ENCODE results near the gene PIK3CB. TPM values are rescaled to one million over a fixed set of nuclear protein-coding genes. Genes with fewer than 3 reads are reported as not detected.
"Not testable (repeated sequence)": the region's sequence is repeated elsewhere in the genome, so short reads cannot be mapped to it uniquely, and the experiment has no call there.

PIK3CB gene
- total RNA-seq, 2 donors from 2014 or later: 22.8 to 42.7 TPM

DNA sequence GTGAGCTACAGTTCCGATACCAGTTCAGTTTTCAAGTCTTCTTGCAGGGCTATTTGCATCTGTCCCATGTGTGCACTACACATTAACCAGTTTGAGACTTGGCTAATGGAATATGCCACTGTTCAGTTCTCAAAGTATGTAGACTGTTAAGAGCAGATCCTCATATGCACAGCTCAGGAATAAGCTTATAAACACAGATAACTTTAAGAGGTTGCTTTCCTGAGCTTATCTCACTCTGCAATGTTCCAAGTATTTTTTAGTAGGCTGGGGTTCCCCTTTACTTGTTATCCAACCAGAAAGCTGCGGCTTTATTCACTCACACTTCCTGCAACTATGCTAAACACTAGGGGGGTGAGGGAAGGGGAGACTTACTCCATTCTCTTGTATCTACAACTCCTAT is 108.7 kb downstream of the PIK3CB start:
- not testable (repeated sequence) for H3K9me3 Mint-ChIP-seq; DNase-seq (ENCODE audit: low spot score); H3K36me3 Mint-ChIP-seq; H3K4me3 Mint-ChIP-seq; H3K27me3 Mint-ChIP-seq
- H3K27ac Mint-ChIP-seq: peak overlapping the region in 1 of 2 donors; percentile 67
- ATAC-seq: peak; percentile 31 to 73
- H3K4me1 Mint-ChIP-seq (ENCODE audit: low read depth in 2 of 2): peaks cover 19 to 21% of the 10 kb centered on the region in 2 donors

- Mint-ChIP-seq H3K27ac (peak overlapping the region in 1 of 2 donors; percentile 67), H3K36me3 (peaks cover 4% of the 10 kb centered on the region), H3K27me3 (no peaks in the 10 kb centered on the region), H3K4me3 (no peak overlapping the region), H3K4me1 (ENCODE audit: low read depth in 2 of 2) (peaks cover 19 to 27% of the 10 kb centered on the region in 2 donors), H3K9me3 (no peaks in the 10 kb centered on the region)
- ATAC-seq: no peak
- no peak for DNase-seq (ENCODE audit: low spot score)
These were observed 109.6 kb downstream of the PIK3CB start for GRCh38 chr3:138725116-138725515.

DNA sequence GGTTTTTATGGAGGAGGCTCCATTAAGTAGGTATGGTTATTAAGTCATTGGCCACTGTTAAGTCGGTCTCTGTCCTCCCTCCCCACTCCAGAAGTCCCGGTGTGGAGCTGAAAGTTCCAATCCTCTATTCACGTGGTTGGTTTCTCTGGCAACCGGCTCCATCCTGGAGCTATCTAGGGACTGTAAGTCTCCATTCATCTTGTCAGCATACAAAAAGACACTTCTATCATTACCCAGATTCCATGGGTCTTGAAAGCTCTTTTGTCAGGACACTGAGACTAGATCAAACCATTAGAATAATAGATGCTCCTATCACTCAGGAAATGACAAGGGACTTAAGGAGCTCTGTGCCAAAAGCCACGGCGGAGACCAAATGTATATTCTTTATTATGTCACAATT is 110.3 kb downstream of the PIK3CB start:
- Mint-ChIP-seq H3K4me1 (ENCODE audit: low read depth in 2 of 2) (peaks cover 19 to 31% of the 10 kb centered on the region in 2 donors), H3K27me3 (no peaks in the 10 kb centered on the region), H3K27ac (no peak overlapping the region), H3K4me3 (no peak overlapping the region), H3K36me3 (peaks cover 4% of the 10 kb centered on the region), H3K9me3 (no peaks in the 10 kb centered on the region)
- ATAC-seq (no peak), DNase-seq (ENCODE audit: low spot score) (no peak)

- H3K27ac Mint-ChIP-seq: peak overlapping the region; percentile 36 to 72
- peak in 1 of 2 donors; percentile 78 for ATAC-seq
- H3K9me3 Mint-ChIP-seq: no peaks in the 10 kb centered on the region
- no peaks in the 10 kb centered on the region for H3K27me3 Mint-ChIP-seq
- H3K4me1 Mint-ChIP-seq (ENCODE audit: low read depth in 2 of 2): peaks cover 16 to 29% of the 10 kb centered on the region in 2 donors
- H3K4me3 Mint-ChIP-seq: peak overlapping the region; percentile 47
- DNase-seq (ENCODE audit: low spot score): no peak
- peaks cover 6% of the 10 kb centered on the region for H3K36me3 Mint-ChIP-seq
These were observed 115.9 kb downstream of the PIK3CB start for GRCh38 chr3:138718849-138719248.

DNA sequence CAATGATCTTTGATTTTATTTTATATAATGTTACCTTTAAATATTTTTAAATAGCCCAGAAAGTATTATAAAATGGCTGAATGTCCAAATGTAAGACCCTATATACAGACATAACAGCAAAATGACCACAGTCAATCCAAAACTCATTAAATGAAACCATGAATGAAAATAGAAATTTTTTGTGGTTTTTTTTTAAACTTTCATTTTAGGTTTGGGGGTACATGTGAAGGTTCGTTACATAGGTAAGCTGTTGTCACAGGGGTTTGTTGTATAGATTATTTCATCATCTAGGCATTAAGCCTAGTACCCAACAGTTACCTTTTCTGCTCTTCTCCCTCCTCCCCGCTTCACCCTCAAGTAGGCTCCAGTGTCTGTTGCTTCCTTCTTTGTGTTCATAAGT is 117.4 kb downstream of the PIK3CB start:
- H3K27me3 Mint-ChIP-seq: no peaks in the 10 kb centered on the region
- peaks cover 13 to 26% of the 10 kb centered on the region in 2 donors for H3K4me1 Mint-ChIP-seq (ENCODE audit: low read depth in 2 of 2)
- ATAC-seq: no peak
- H3K9me3 Mint-ChIP-seq: no peaks in the 10 kb centered on the region
- no peak overlapping the region for H3K4me3 Mint-ChIP-seq
- peak overlapping the region in 1 of 2 donors; percentile 24 for H3K27ac Mint-ChIP-seq
- H3K36me3 Mint-ChIP-seq: peaks cover 6% of the 10 kb centered on the region
- DNase-seq (ENCODE audit: low spot score): no peak

GRCh38 chr3:138712086-138712485 is 122.6 kb downstream of the PIK3CB start:
- DNase-seq (ENCODE audit: low spot score) (no peak), ATAC-seq (no peak)
- Mint-ChIP-seq H3K4me3 (no peak overlapping the region), H3K36me3 (peaks cover 6% of the 10 kb centered on the region), H3K9me3 (no peaks in the 10 kb centered on the region), H3K27ac (no peak overlapping the region), H3K4me1 (ENCODE audit: low read depth in 2 of 2) (peaks cover 0 to 3% of the 10 kb centered on the region in 2 donors), H3K27me3 (no peaks in the 10 kb centered on the region)

GRCh38 chr3:138705675-138706074 is 129.1 kb downstream of the PIK3CB start:
- Mint-ChIP-seq H3K27ac (no peak overlapping the region), H3K9me3 (no peaks in the 10 kb centered on the region), H3K27me3 (no peaks in the 10 kb centered on the region), H3K4me3 (no peak overlapping the region), H3K4me1 (ENCODE audit: low read depth in 2 of 2) (no peaks in the 10 kb centered on the region), H3K36me3 (peaks cover 6% of the 10 kb centered on the region)
- ATAC-seq (no peak), DNase-seq (ENCODE audit: low spot score) (no peak)

GRCh38 chr3:138696666-138697370 is 137.9 kb downstream of the PIK3CB start:
- DNase-seq (ENCODE audit: low spot score) (no peak), ATAC-seq (no peak)
- H3K4me1 Mint-ChIP-seq (ENCODE audit: low read depth in 2 of 2): no peaks in the 10 kb centered on the region
- no peak overlapping the region for H3K27ac Mint-ChIP-seq
- no peak overlapping the region for H3K4me3 Mint-ChIP-seq
- H3K36me3 Mint-ChIP-seq: no peaks in the 10 kb centered on the region
- H3K9me3 Mint-ChIP-seq: no peaks in the 10 kb centered on the region
- H3K27me3 Mint-ChIP-seq: no peaks in the 10 kb centered on the region

- Mint-ChIP-seq H3K36me3 (no peaks in the 10 kb centered on the region), H3K4me3 (no peak overlapping the region), H3K9me3 (no peaks in the 10 kb centered on the region), H3K27me3 (no peaks in the 10 kb centered on the region), H3K4me1 (ENCODE audit: low read depth in 2 of 2) (peaks cover 0 to 8% of the 10 kb centered on the region in 2 donors), H3K27ac (no peak overlapping the region)
- ATAC-seq (no peak), DNase-seq (ENCODE audit: low spot score) (no peak)
These were observed 140.3 kb downstream of the PIK3CB start for GRCh38 chr3:138694287-138695007.

DNA sequence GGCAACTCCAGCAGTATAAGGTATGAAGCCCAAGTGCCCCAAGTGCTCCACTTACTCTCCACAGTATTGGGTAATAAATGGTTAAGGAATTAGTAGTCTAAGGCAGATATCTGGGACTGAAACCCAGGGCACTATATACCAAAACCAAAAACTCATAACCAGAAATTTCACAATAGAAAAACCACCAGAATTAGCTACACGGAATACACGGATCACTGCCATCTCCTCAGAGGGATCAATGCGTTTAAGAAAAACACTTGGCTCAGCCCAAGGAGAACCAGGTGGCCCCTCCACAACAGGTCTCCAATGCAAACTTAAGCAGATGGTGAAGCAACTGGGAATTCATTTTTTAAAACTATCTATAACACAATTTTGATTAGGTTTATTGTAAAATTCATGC is 142.6 kb downstream of the PIK3CB start:
- Mint-ChIP-seq H3K9me3 (no peaks in the 10 kb centered on the region), H3K36me3 (no peaks in the 10 kb centered on the region), H3K27ac (peak overlapping the region in 1 of 2 donors; percentile 70), H3K4me3 (no peak overlapping the region), H3K4me1 (ENCODE audit: low read depth in 2 of 2) (peaks cover 15 to 18% of the 10 kb centered on the region in 2 donors), H3K27me3 (no peaks in the 10 kb centered on the region)
- DNase-seq (ENCODE audit: low spot score) (no peak), ATAC-seq (peak in 1 of 2 donors; percentile 57)

DNA sequence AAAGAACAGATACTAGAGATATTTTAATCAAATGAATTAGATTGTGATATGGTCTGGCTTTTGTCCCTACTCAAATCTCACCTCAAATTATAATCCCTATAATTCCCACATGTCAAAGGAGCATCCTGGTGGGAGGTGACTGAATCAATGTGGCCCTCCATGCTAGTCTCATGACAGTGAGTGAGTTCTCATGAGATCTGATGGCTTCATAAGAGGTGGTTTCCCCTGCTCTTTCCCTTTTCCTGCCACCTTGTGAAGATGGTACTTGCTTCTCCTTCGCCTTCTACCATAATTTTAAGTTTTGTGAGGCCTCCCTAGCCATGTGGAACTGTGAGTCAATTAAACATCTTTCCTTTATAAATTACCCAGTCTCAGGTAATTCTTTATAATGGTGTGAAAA is 143.4 kb downstream of the PIK3CB start:
- H3K27me3 Mint-ChIP-seq: no peaks in the 10 kb centered on the region
- no peaks in the 10 kb centered on the region for H3K36me3 Mint-ChIP-seq
- ATAC-seq (no peak), DNase-seq (ENCODE audit: low spot score) (no peak)
- peak overlapping the region in 1 of 2 donors; percentile 70 for H3K27ac Mint-ChIP-seq
- peaks cover 22 to 24% of the 10 kb centered on the region in 2 donors for H3K4me1 Mint-ChIP-seq (ENCODE audit: low read depth in 2 of 2)
- H3K4me3 Mint-ChIP-seq: no peak overlapping the region
- no peaks in the 10 kb centered on the region for H3K9me3 Mint-ChIP-seq

- no peaks in the 10 kb centered on the region for H3K36me3 Mint-ChIP-seq
- no peaks in the 10 kb centered on the region for H3K27me3 Mint-ChIP-seq
- H3K9me3 Mint-ChIP-seq: no peaks in the 10 kb centered on the region
- ATAC-seq (no peak), DNase-seq (ENCODE audit: low spot score) (no peak)
- H3K27ac Mint-ChIP-seq: peak overlapping the region in 1 of 2 donors; percentile 70
- H3K4me3 Mint-ChIP-seq: no peak overlapping the region
- peaks cover 22 to 24% of the 10 kb centered on the region in 2 donors for H3K4me1 Mint-ChIP-seq (ENCODE audit: low read depth in 2 of 2)
These were observed 144.7 kb downstream of the PIK3CB start for GRCh38 chr3:138690036-138690435.

- Mint-ChIP-seq H3K4me3 (no peak overlapping the region), H3K36me3 (no peaks in the 10 kb centered on the region), H3K9me3 (no peaks in the 10 kb centered on the region), H3K4me1 (ENCODE audit: low read depth in 2 of 2) (peaks cover 22 to 24% of the 10 kb centered on the region in 2 donors), H3K27me3 (no peaks in the 10 kb centered on the region), H3K27ac (peak overlapping the region in 1 of 2 donors; percentile 34)
- DNase-seq (ENCODE audit: low spot score) (no peak), ATAC-seq (no peak)
These were observed 145.8 kb downstream of the PIK3CB start for GRCh38 chr3:138688871-138689299.

GRCh38 chr3:138687236-138687635 is 147.5 kb downstream of the PIK3CB start:
- H3K4me1 Mint-ChIP-seq (ENCODE audit: low read depth in 2 of 2): peaks cover 22 to 24% of the 10 kb centered on the region in 2 donors
- ATAC-seq: peak; percentile 74
- no peaks in the 10 kb centered on the region for H3K27me3 Mint-ChIP-seq

More at GRCh38 chr3:138687236-138687635, 147.5 kb downstream of the PIK3CB start:
- Mint-ChIP-seq H3K9me3 (no peaks in the 10 kb centered on the region), H3K36me3 (peaks cover 5% of the 10 kb centered on the region), H3K4me3 (peak overlapping the region; percentile 80), H3K27ac (peak overlapping the region; percentile 79 to 94)
- no peak for DNase-seq (ENCODE audit: low spot score)

Measured in natural killer cell treated with Interleukin-12 subunit alpha and Interleukin-12 subunit beta and Interleukin-15 and Interleukin-18, amount 100 ng/mL, for 72 hours (primary cell).